Psoas muscle (tissue), 8 donors: ENCODE measurements around the gene MICOS13. TPM values are rescaled to one million over a fixed set of nuclear protein-coding genes. Genes with fewer than 3 reads are reported as not detected.

Source experiments
- ATAC-seq, 4 donors: fragments of 200-7000 bp; cut with Tn5 transposase; one replicate each; pipeline ENCODE4 v1.9.1; 2020; ENCODE audit warnings: moderate library complexity in 3 of 4, mild to moderate bottlenecking in 2 of 4
- DNase-seq, 2 donors: peaks; one replicate each; pipeline ENCODE4 v3.0.0-alpha.2; 2020
- H3K27ac ChIP-seq: fragments of 200-600 bp; one replicate; pipeline ENCODE4 v1.8.0; 2022
- H3K27me3 ChIP-seq, 3 donors: fragments of 200-600 bp in 1 of 3; one replicate each; pipeline versions ENCODE4 v1.6.1 to v1.8.0; 2013 to 2022; ENCODE audit warnings: low read length in 2 of 3, mild to moderate bottlenecking in 2 of 3, moderate library complexity in 1 of 3; ENCODE audit not compliant: insufficient read depth in 3 of 3
- H3K36me3 ChIP-seq, 2 donors: fragments of 200-600 bp in 1 of 2; one replicate each; pipeline versions ENCODE4 v1.6.1 to v1.8.0; 2013 to 2022; ENCODE audit warnings: low read depth in 1 of 2, mild to moderate bottlenecking in 1 of 2, moderate library complexity in 1 of 2; ENCODE audit not compliant: insufficient read depth in 1 of 2
- H3K4me1 ChIP-seq: fragments of 200-600 bp; one replicate; pipeline ENCODE4 v1.8.0; 2022
- H3K4me3 ChIP-seq: fragments of 200-600 bp; one replicate; pipeline ENCODE4 v1.8.0; 2022; ENCODE audit warnings: mild to moderate bottlenecking
- H3K9me3 ChIP-seq: fragments of 200-600 bp; one replicate; pipeline ENCODE4 v1.8.0; 2022
- CTCF ChIP-seq: fragments of 200-600 bp; IDR thresholded peaks from one replicate; pipeline ENCODE4 v1.8.0; 2022; ENCODE audit warnings: antibody characterized with exemption
- WGBS, 3 donors: extraction: QIAGEN DNeasy Blood & Tissue Kit; methylation state at CpG; one replicate each; pipeline versions ENCODE4 v1.1.6 to v1.1.7; 2013; 5-methylcytosine and 5-hydroxymethylcytosine counted together
- intact Hi-C, 2 donors: fragments of 100-400 bp; cut with DNase I; formaldehyde crosslinking; loops; one replicate each; pipeline versions ENCODE4 v1.11.0 to v1.14.2; 2022
- polyA plus RNA-seq, 3 donors: library from polyadenylated mRNA; stranded (reverse); fragments of 200-250 nt; gene quantifications; one replicate each; pipeline ENCODE4 v1.2.3, GENCODE V29; 2013
- total RNA-seq, 4 donors: library from RNA; stranded (reverse); fragmentation: NEBNext Ultra II Directional in 2 of 4; extraction: Animal tissue kit (Norgen Biotek cat#: 25700) in 2 of 4; gene quantifications; one replicate each; pipeline versions ENCODE4 v1.2.1 to v1.2.4, GENCODE V29; 2021 to 2023
- donor health status: healthy with polysubstance abuse.
- donor health status: DM: no; HTN: no; CAD: no; lungs with moderate emphysema.
- donor health status: Bipolar disorder and iron deficiency.
- donor health status: healthy.
- donor health status: DM: yes; HTN: yes; CAD: no.
- donor health status: DM: no; HTN: no; CAD: no.
- donor health status: DM: no; HTN: no; CAD: no.
- donor health status: DM: yes; HTN: yes; CAD: no.

MICOS13 gene
- total and polyA plus RNA-seq, 7 donors: 103 to 245 (median 133) TPM

GRCh38 chr19:5632241-5632612 lies 48.1 kb downstream of the MICOS13 start:
- DNase-seq (no peak), ATAC-seq (peak in 1 of 4 donors; percentile 12)
- H3K36me3 ChIP-seq: peaks cover 0 to 26% of the 10 kb centered on the region in 2 donors
- peak overlapping the region; percentile 32 for H3K27ac ChIP-seq
- H3K27me3 ChIP-seq: no peaks in the 10 kb centered on the region
- peak overlapping the region; percentile 8 for H3K4me3 ChIP-seq
- H3K9me3 ChIP-seq: no peaks in the 10 kb centered on the region
- 61 to 74% (median 65%) methylated on average over 4 of the region's 4 CpGs for WGBS, 3 donors
- TF ChIP-seq CTCF: no peak
- peaks cover 74% of the 10 kb centered on the region for H3K4me1 ChIP-seq
- intact Hi-C loops: no loop called here

- TF ChIP-seq CTCF: no peak
- peak overlapping the region; percentile 9 for H3K4me3 ChIP-seq
- peaks cover 0 to 31% of the 10 kb centered on the region in 2 donors for H3K36me3 ChIP-seq
- peaks cover 77% of the 10 kb centered on the region for H3K4me1 ChIP-seq
- H3K9me3 ChIP-seq: no peaks in the 10 kb centered on the region
- DNase-seq (no peak), ATAC-seq (peak in 1 of 4 donors; percentile 54)
- no peaks in the 10 kb centered on the region for H3K27me3 ChIP-seq
- peak overlapping the region; percentile 32 for H3K27ac ChIP-seq
- intact Hi-C loops: no loop called here
- 45 to 62% (median 48%) methylated on average over 9 of the region's 9 CpGs for WGBS, 3 donors
These were observed 48.6 kb downstream of the MICOS13 start for GRCh38 chr19:5631567-5632240.

- Histone ChIP-seq H3K9me3 (no peaks in the 10 kb centered on the region), H3K27ac (peak overlapping the region; percentile 61), H3K36me3 (peaks cover 0 to 50% of the 10 kb centered on the region in 2 donors), H3K4me1 (peaks cover 91% of the 10 kb centered on the region), H3K4me3 (peak overlapping the region; percentile 13), H3K27me3 (no peaks in the 10 kb centered on the region)
- TF ChIP-seq CTCF: no peak
- WGBS, 3 donors: 80 to 88% (median 85%) methylated on average over 9 of the region's 9 CpGs
- DNase-seq (no peak), ATAC-seq (no peak)
- intact Hi-C loops: loop anchor here in 1 of 2 donors (5.0 to 10.0 kb wide), 2 partner anchors 33 to 56 kb away; partner anchors contain the start of genes HSD11B1L and MICOS13
These were observed 51.3 kb downstream of the MICOS13 start for GRCh38 chr19:5628919-5629481.

GRCh38 chr19:5628461-5628860 lies 51.9 kb downstream of the MICOS13 start:
- peak overlapping the region; percentile 61 for H3K27ac ChIP-seq
- peaks cover 88% of the 10 kb centered on the region for H3K4me1 ChIP-seq
- H3K9me3 ChIP-seq: no peaks in the 10 kb centered on the region
- intact Hi-C loops: loop anchor here in 1 of 2 donors (5.0 to 10.0 kb wide), 2 partner anchors 34 to 56 kb away; partner anchors contain the start of genes HSD11B1L and MICOS13
- H3K36me3 ChIP-seq: peaks cover 0 to 50% of the 10 kb centered on the region in 2 donors
- ATAC-seq (peak in 3 of 4 donors; percentile 23 to 56 (median 26)), DNase-seq (no peak)
- WGBS, 3 donors: 71 to 86% (median 76%) methylated on average over 1 of the region's 1 CpG
- no peak for TF ChIP-seq CTCF
- H3K4me3 ChIP-seq: peak overlapping the region; percentile 13
- no peaks in the 10 kb centered on the region for H3K27me3 ChIP-seq

Other genes starting within 250 kb of the MICOS13 start
- not detected for gene ZNRF4, start 225.1 kb downstream of the MICOS13 start, total RNA-seq
- gene ZNRF4, start 225.1 kb downstream of the MICOS13 start, polyA plus RNA-seq: not detected
- under 1 TPM in 3 of 4 donors, not detected in 1; 0.09 to 0.38 (median 0.27) TPM for gene TINCR, start 112.6 kb downstream of the MICOS13 start, total RNA-seq
- under 1 TPM in 2 of 3 donors, not detected in 1; 0.06 to 0.18 TPM for gene TINCR, start 112.6 kb downstream of the MICOS13 start, polyA plus RNA-seq
- gene SAFB2, start 57.7 kb downstream of the MICOS13 start, total RNA-seq: 10 to 100 TPM; 30.4 to 52.9 (median 45.6) TPM
- 10 to 100 TPM; 31.0 to 45.2 (median 31.3) TPM for gene SAFB2, start 57.7 kb downstream of the MICOS13 start, polyA plus RNA-seq
- 10 to 100 TPM; 51.3 to 88.9 (median 65.1) TPM for gene SAFB, start 57.4 kb downstream of the MICOS13 start, total RNA-seq
- gene SAFB, start 57.4 kb downstream of the MICOS13 start, polyA plus RNA-seq: 10 to 100 TPM; 53.7 to 83.1 (median 61.0) TPM
- 1 to 10 TPM; 4.5 to 6.2 (median 4.6) TPM for gene HSD11B1L, start 511 bp upstream of the MICOS13 start, total RNA-seq
- 10 to 100 TPM in 2 of 3 donors, 1 to 10 TPM in 1; 4.7 to 15.6 (median 11.7) TPM for gene HSD11B1L, start 511 bp upstream of the MICOS13 start, polyA plus RNA-seq
- gene RPL36, start 9.8 kb upstream of the MICOS13 start, total RNA-seq: 100 to 1,000 TPM; 440 to 572 (median 473) TPM
- 100 to 1,000 TPM; 647 to 814 (median 648) TPM for gene RPL36, start 9.8 kb upstream of the MICOS13 start, polyA plus RNA-seq
- 10 to 100 TPM; 61.0 to 97.1 (median 73.8) TPM for gene LONP1, start 39.6 kb upstream of the MICOS13 start, total RNA-seq
- gene LONP1, start 39.6 kb upstream of the MICOS13 start, polyA plus RNA-seq: 100 to 1,000 TPM in 1 of 3 donors, 10 to 100 TPM in 2; 58.6 to 127 (median 83.3) TPM
- gene CATSPERD, start 40.1 kb upstream of the MICOS13 start, total RNA-seq: not detected
- gene CATSPERD, start 40.1 kb upstream of the MICOS13 start, polyA plus RNA-seq: not detected
- gene PRR22, start 104.2 kb upstream of the MICOS13 start, total RNA-seq: 1 to 10 TPM in 3 of 4 donors, under 1 TPM in 1; 0.92 to 2.3 (median 1.5) TPM
- gene PRR22, start 104.2 kb upstream of the MICOS13 start, polyA plus RNA-seq: 1 to 10 TPM in 1 of 3 donors, under 1 TPM in 2; 0.57 to 2.7 (median 0.87) TPM
- gene DUS3L, start 110.6 kb upstream of the MICOS13 start, total RNA-seq: 10 to 100 TPM; 13.4 to 29.9 (median 20.6) TPM
- gene DUS3L, start 110.6 kb upstream of the MICOS13 start, polyA plus RNA-seq: 10 to 100 TPM; 23.2 to 40.1 (median 26.8) TPM
- not detected for gene NRTN, start 124.6 kb upstream of the MICOS13 start, total RNA-seq
- gene NRTN, start 124.6 kb upstream of the MICOS13 start, polyA plus RNA-seq: not detected
- gene FUT6, start 159.2 kb upstream of the MICOS13 start, total RNA-seq: not detected
- under 1 TPM in 2 of 3 donors, not detected in 1; 0.03 TPM for gene FUT6, start 159.2 kb upstream of the MICOS13 start, polyA plus RNA-seq
- under 1 TPM in 1 of 4 donors, not detected in 3; 0.19 TPM for gene FUT3, start 170.9 kb upstream of the MICOS13 start, total RNA-seq
- under 1 TPM in 1 of 3 donors, not detected in 2; 0.03 TPM for gene FUT3, start 170.9 kb upstream of the MICOS13 start, polyA plus RNA-seq
- gene FUT5, start 190.0 kb upstream of the MICOS13 start, total RNA-seq: not detected
- gene FUT5, start 190.0 kb upstream of the MICOS13 start, polyA plus RNA-seq: not detected
- 100 to 1,000 TPM; 240 to 367 (median 285) TPM for gene NDUFA11, start 223.3 kb upstream of the MICOS13 start, total RNA-seq
- 100 to 1,000 TPM; 373 to 503 (median 438) TPM for gene NDUFA11, start 223.3 kb upstream of the MICOS13 start, polyA plus RNA-seq
- gene VMAC, start 224.4 kb upstream of the MICOS13 start, total RNA-seq: 1 to 10 TPM in 2 of 4 donors, under 1 TPM in 2; 0.73 to 3.0 (median 1.2) TPM
- gene VMAC, start 224.4 kb upstream of the MICOS13 start, polyA plus RNA-seq: 1 to 10 TPM in 1 of 3 donors, under 1 TPM in 2; 0.82 to 2.2 (median 0.89) TPM
- gene CAPS, start 233.7 kb upstream of the MICOS13 start, total RNA-seq: 1 to 10 TPM; 1.3 to 2.9 (median 1.5) TPM
- 1 to 10 TPM; 1.2 to 1.7 (median 1.5) TPM for gene CAPS, start 233.7 kb upstream of the MICOS13 start, polyA plus RNA-seq